NCI-H2196 treated with DMSO at 0.1 percent for 48 hours (cell line): ENCODE results near the gene STC2.
"Not testable (repeated sequence)": the region's sequence is repeated elsewhere in the genome, so short reads cannot be mapped to it uniquely, and the experiment has no call there.

Experiments
- DNase-seq: peaks from one replicate; lab custom pipeline; 2025; ENCODE audit not compliant: unreplicated experiment; lab: John Stamatoyannopoulos, UW

The STC2 gene

GRCh38 chr5:173327948-173328843, at the start of gene STC2:
STC2 (minus strand) TSS chr5:173328414; CDS start chr5:173328193, 221 bp downstream.
- peak; percentile 46 for DNase-seq

- DNase-seq: no peak
Observed at GRCh38 chr5:173371400-173371799, 43.2 kb upstream of the STC2 start.

DNA sequence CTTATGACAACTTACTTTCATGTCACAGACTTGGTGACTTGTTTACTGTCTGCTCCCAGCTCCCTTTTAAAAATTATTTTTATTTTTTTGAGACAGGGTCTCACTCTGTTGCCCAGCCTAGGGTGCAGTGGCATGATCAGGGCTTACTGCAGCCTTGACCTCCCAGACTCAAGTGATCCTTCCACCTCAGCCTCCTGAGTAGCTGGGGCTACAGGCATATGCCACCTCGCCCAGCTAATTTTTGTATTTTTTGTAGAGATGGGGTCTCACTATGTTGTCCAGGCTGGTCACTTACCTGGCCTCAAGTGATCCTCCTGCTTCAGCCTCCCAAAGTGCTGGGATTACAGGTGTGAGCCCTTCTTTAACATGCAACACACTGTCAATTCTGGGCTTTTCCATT, 35.2 kb upstream of the STC2 start:
- not testable (repeated sequence) for DNase-seq

DNA sequence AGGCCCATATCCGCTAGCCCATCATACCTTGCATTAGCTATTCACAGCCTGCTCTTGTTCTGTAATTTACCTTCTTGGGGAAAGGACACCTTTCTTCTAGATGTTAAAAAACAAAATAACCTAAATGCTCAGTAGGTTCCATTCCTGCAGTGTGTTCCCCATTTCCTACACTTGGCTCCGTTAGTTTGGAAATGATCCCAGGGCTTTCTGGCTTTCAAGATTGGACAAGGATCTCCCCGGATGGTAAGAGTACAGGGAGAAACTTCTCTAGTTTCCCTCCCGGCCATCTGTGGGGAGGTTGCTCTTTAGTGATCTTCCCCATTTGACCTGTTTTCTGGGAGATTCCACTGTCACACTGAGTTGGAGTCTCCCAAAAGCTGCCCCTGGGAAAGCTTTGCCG, 27.3 kb upstream of the STC2 start:
- DNase-seq: no peak

GRCh38 chr5:173354645-173355044, 26.4 kb upstream of the STC2 start:
- DNase-seq: no peak

DNA sequence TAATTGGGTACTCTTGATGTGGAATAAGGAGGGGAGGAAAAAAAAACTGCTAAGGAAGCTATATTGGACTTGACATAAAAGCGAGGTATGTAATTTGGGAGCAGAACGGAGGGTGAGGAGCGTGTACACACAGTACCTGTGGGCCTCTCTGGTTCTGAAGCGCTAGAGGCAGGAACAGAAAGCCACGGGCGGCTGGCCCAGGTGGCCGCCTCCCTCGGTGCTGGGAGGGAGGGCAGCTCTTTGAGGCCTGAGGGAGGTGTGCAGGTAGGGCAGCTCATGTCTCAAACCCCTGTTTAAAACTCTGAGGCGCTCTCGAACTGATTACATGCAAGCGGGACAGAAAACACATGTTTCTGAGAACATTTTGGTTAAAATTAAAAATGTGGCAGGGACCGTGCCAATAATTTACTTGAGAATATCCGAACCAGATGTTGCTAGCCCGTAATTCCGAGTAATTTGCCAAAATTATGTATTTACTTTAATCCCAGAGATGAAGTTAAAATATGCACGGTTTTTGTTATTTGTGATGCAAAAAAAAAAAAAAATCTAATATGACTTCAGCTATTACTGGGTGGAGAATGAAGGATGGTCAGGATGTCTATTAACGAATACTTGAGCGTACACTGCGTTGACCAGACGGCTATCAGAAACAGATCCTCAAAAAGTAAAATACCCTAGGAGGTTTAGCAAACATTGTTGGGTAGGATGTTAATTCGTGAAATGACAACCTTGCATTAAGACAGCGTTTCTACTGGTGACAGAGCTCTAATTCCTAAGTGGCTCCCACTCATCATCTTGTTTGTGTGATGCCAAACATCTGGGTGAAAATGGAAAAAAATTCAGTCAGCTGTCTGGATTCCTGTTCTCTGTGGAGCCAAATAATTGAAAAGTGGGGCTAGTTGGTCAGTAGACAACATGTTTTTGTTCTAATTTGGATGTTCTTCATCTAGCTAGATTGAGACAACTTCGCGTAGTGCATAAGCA, 24.4 kb upstream of the STC2 start:
- no peak for DNase-seq

GRCh38 chr5:173342813-173343755, 14.9 kb upstream of the STC2 start:
- DNase-seq: no peak

- no peak for DNase-seq
Observed at GRCh38 chr5:173341961-173342430, 13.8 kb upstream of the STC2 start.

GRCh38 chr5:173340984-173341383, 12.8 kb upstream of the STC2 start:
- no peak for DNase-seq

DNA sequence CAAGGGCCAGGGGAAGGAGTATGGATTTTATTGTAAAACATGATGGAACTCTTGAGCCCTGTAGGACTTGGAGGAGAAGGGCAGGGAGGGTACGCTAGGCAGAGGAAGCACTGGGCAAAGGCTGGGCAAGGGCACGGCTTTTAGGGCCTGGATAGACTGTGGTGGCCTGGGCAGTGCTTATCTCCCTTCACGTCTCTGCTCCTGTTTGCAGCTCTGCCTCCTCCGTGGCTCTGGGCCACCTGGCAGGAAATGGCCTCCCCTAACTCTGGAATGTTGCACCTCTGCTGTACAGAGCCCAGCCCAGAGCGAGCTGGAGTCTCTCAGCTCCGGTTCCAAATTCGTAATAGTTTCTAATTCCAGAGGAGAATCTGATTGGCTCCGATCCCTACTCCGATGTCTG, 12.2 kb upstream of the STC2 start:
- DNase-seq: no peak

DNA sequence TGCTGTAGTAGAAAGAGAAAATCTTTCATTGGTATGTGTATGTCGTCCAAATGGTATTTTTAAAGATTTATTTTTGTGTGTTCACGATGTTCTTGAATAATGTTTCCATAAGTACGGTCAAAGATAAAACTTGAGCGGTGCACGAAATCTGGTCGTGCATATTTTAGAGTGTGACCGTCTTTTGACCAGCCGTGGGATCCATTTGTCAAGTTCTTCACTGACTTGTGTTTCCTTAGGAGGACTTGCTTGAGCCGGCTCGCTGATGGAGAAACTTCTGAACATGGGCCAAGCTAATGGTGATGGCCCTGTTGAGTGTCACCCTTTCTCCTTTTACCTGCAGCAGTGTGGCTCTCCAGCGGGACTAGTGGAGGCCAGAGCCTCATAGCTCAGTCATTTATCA, 11.1 kb upstream of the STC2 start:
- DNase-seq: no peak

- no peak for DNase-seq
Observed at GRCh38 chr5:173338380-173339015, 10.3 kb upstream of the STC2 start.

DNA sequence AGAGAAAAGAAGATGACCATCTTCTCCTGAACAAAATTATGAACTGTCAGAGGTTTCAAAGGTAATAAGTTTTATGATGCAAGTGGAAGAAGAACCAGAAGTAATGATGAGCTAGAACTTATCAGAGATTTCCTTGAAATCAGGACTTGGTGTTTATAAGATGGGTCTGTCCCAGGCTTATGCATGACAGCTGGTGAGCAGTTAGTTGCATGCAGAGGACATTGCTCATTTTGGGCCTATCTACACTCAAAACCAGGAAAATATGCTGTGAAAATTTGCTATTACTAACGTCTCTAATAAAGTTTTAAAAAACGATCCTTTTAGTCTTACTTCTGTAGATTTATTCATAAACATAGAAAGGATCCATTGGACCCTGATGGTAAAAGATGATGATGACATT, 6.6 kb upstream of the STC2 start:
- no peak for DNase-seq

DNA sequence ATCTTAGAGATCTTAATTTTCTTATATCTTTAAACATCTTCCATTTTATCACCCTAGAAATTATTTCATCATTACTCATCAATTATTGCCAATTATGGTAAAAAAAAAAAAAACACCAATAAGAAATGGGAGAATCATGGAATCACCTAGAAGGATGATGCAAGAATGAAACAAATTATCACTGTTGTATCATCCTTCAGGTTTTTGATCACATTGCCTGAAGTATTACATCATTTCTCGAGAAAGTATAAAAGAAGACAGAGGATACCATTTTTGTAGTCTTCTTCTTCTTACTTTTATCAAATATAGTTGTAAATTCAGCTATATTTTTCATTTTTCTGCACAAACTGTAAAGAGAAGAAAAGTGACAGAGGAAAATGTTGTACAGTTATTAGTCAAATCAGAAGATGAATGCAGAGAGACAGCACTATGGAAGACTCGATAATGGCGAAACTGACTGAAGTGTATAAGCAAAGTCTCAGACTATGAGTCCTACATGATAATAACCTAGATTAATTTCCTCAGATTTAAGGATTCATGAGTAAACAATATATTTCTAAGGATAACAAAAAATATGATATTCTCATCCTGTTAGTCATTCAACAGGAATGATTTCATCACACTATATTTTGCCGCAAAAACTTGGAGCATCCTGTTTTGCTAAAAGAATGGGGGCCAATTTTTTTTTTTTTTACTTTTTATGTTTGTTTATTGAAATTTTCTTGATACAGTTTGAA, 5.9 kb upstream of the STC2 start:
- DNase-seq: no peak

DNA sequence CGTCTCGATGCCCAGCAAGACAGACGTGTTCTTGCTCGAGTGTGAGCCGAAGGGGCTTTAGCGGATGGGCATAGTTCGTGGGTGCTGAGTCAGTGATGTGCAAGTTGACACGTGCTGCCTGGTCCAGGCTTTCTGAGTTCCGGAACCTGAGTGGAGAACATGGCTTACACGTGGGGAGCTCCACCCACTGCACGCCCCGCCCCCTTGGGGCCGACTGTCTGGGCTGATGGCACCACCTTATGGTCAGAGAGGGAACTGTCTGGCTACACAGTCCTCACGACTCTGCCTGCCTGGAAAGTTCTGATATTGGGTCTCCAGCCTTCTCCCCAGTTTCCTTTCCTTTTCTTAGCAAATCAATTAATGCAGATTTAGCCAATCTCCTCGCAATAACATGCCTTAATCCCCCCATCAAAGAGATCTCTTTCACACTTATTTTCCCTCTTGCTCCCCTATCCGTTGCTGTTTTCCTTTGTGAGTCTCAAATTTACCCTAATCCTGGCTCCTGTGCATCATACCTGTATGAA, 3.8 kb upstream of the STC2 start:
- peak; percentile 57 for DNase-seq

DNA sequence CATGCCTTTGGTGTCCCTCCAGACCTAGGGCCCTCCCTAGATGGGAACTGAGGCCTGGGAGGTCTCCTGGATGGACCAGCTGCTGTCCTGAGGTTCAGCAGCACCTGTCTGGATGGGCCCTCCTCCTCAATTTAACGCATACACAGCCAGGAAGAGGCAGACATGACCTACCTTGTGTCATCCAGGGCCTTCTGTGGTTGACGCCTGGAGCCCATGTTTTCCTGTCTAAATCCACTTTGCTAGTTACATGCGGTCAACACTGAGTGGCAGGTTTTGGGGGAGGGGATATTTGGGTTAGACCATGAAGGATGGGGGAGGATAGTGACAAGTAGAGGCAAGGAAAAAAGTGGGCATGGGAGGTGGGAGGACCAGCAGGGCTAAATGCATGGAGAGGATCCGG, 3.1 kb upstream of the STC2 start:
- no peak for DNase-seq

DNA sequence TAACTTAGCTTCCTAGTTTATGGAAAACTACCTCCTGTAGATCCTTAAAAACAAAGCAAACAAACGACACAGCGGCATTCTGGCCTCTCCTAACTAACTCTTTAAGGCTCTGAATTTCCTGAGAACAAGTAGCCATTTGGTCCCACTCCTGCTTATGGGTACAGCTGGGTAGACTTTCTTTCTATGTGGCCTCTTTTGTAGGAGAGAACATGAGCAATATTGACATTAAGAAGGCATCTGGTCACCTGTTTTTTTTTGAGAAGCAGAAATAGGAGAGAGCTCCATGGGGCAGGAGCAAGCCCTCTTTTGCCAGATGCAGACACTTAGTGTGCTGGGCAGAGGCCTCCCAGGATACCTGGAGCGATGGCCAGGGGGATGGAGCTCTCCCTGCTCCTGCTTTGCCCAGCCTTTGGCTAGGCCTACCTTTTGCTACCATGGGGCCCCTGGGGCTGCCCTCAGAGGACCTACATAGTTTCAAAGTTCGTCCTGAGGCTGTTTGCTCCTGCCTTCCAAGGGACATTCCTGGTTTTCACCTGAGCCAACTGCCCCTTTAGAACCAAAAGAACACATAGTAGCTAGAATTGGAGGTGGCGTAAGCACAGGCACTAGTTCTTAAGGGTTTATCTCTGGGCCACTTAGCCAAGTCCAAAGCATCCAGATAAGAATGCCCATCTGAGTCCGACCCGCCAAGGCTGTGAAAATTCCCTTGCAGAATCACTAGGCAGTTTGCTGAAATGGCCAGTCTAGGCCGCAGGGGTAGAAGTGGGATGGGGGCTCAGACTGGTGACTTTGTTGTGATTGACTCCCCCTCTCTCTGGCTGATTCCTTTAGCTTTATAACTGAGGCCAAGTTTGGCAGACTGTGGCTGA, 2.4 kb upstream of the STC2 start:
- no peak for DNase-seq
